NOMO-1 treated with DMSO at 0.1 percent for 48 hours (cell line): ENCODE results near the gene TET3.

Experiments used
- DNase-seq: peaks from one replicate; lab custom pipeline; 2025; ENCODE audit not compliant: unreplicated experiment; lab: John Stamatoyannopoulos, UW

Gene TET3

GRCh38 chr2:74027496-74027895 is 42.8 kb downstream of the TET3 start:
- DNase-seq: no peak

- no peak for DNase-seq
These were observed 43.6 kb downstream of the TET3 start for GRCh38 chr2:74028290-74028689.

GRCh38 chr2:74028741-74029140 is 44.0 kb downstream of the TET3 start:
- no peak for DNase-seq

GRCh38 chr2:74029714-74030397 is 45.1 kb downstream of the TET3 start:
- DNase-seq: no peak

GRCh38 chr2:74031221-74031620 is 46.5 kb downstream of the TET3 start:
- peak; percentile 35 for DNase-seq

GRCh38 chr2:74031959-74032287 is 47.2 kb downstream of the TET3 start:
- no peak for DNase-seq

GRCh38 chr2:74033375-74033774 is 48.7 kb downstream of the TET3 start:
- DNase-seq: no peak
